HCT116 (cell line): ENCODE data around the gene CERS6.

ENCODE experiments used
- CBX3 ChIP-seq: IDR thresholded peaks from 2 replicates; pipeline ENCODE4 v1.6.1; 2012; ENCODE audit warnings: low read depth
- CTCF ChIP-seq, 3 experiments: fragments of 200-600 bp in 1 of 3; sonication (generic) in 1 of 3; IDR thresholded peaks in 2 of 3; conservative IDR thresholded peaks in 1 of 3; 2 replicates each; pipeline ENCODE4 v1.5.1; 2012 to 2017; ENCODE audit warnings: low read depth in 2 of 3, low read length in 2 of 3, antibody characterized with exemption in 1 of 3, borderline replicate concordance in 1 of 3, control low read depth in 1 of 3, mild to moderate bottlenecking in 1 of 3, mixed read lengths in 1 of 3, mixed run types in 1 of 3, moderate library complexity in 1 of 3; ENCODE audit not compliant: insufficient read depth in 1 of 3
- EZH2 ChIP-seq: fragments of 200-600 bp; sonication (generic); IDR thresholded peaks from 2 replicates; pipeline ENCODE4 v1.6.1; 2017; ENCODE audit warnings: antibody characterized with exemption, mixed run types
- EZH2phosphoT487 ChIP-seq: fragments of 200-600 bp; IDR thresholded peaks from 2 replicates; pipeline ENCODE4 v1.6.1; 2018; ENCODE audit warnings: antibody characterized with exemption, borderline replicate concordance
- MAX ChIP-seq: IDR thresholded peaks from 2 replicates; pipeline ENCODE4 v1.6.1; 2012
- POLR2A ChIP-seq: IDR thresholded peaks from 2 replicates; pipeline ENCODE4 v1.7.0; 2011; ENCODE audit warnings: borderline replicate concordance; ENCODE audit not compliant: insufficient read depth, insufficient read length; ENCODE audit errors: extremely low read depth
- POLR2AphosphoS5 ChIP-seq: IDR thresholded peaks from 2 replicates; pipeline ENCODE4 v1.6.1; 2011; ENCODE audit warnings: mild to moderate bottlenecking, low read depth, low read length, moderate library complexity
- REST ChIP-seq: IDR thresholded peaks from 2 replicates; pipeline ENCODE4 v1.6.1; 2012; ENCODE audit warnings: low read depth
- SIN3A ChIP-seq: IDR thresholded peaks from 2 replicates; pipeline ENCODE4 v1.6.1; 2012; ENCODE audit warnings: low read depth
- SRF ChIP-seq: IDR thresholded peaks from 2 replicates; pipeline ENCODE4 v1.6.1; 2012; ENCODE audit warnings: low read depth
- YY1 ChIP-seq: IDR thresholded peaks from 2 replicates; pipeline ENCODE4 v1.6.1; 2011; ENCODE audit warnings: low read length, low read depth, moderate library complexity, mild to moderate bottlenecking; ENCODE audit not compliant: insufficient replicate concordance; ENCODE audit errors: extremely low read depth
- ZBTB33 ChIP-seq: IDR thresholded peaks from 2 replicates; pipeline ENCODE4 v1.6.1; 2011; ENCODE audit warnings: mild to moderate bottlenecking, low read length, moderate library complexity; ENCODE audit not compliant: insufficient replicate concordance; ENCODE audit errors: extremely low read depth
- ZFX ChIP-seq: fragments of 450-650 bp; IDR thresholded peaks from 2 replicates; pipeline ENCODE4 v1.6.1; 2017
- ZNF274 ChIP-seq: fragments of 200-500 bp; sonication (Bioruptor generic); IDR thresholded peaks from 2 replicates; pipeline ENCODE4 v1.6.1; 2014; ENCODE audit warnings: mild to moderate bottlenecking, low read depth, low read length, inconsistent platforms

- no peak for TF ChIP-seq ZFX
- TF ChIP-seq MAX, result no peak
- TF ChIP-seq CTCF (IDR thresholded peaks at IDR 0.05 in 2 of 3, conservative IDR thresholded peaks at IDR 0.05 in 1 of 3; ENCODE audit: borderline replicate concordance in 1 of 3, insufficient read depth in 1 of 3, low read depth in 2 of 3, low read length in 2 of 3), result no peak
- TF ChIP-seq POLR2A, result no peak
- no peak for TF ChIP-seq SIN3A
- no peak for TF ChIP-seq EZH2
- no peak for TF ChIP-seq YY1
- no peak for TF ChIP-seq SRF
- TF ChIP-seq REST, result no peak
- TF ChIP-seq EZH2phosphoT487, result no peak
- no peak for TF ChIP-seq POLR2AphosphoS5
- no peak for TF ChIP-seq ZBTB33
- TF ChIP-seq ZNF274, result no peak
- no peak for TF ChIP-seq CBX3
These were observed 39.5 kb upstream of the CERS6 start for GRCh38 chr2:168416555-168416954.
